Raji (cell line): ENCODE data around the gene APP.

Experiments used
- POLR2A ChIP-seq: IDR thresholded peaks from 2 replicates; pipeline ENCODE4 v1.6.1; 2011; ENCODE audit warnings: low read depth, low read length, control low read depth; ENCODE audit not compliant: insufficient read depth

APP gene

GRCh38 chr21:26170471-26171257 lies at the start of gene APP:
Gene APP, minus strand, starts transcription at chr21:26170770. Its CDS starts 150 bp downstream, at chr21:26170620.
- no peak for TF ChIP-seq POLR2A

GRCh38 chr21:26212220-26212619 lies 41.6 kb upstream of the APP start:
- no peak for TF ChIP-seq POLR2A

- TF ChIP-seq POLR2A: no peak
Observed at GRCh38 chr21:26210614-26211013, 40.0 kb upstream of the APP start.

GRCh38 chr21:26207021-26207420 lies 36.5 kb upstream of the APP start:
- no peak for TF ChIP-seq POLR2A

- TF ChIP-seq POLR2A: no peak
Observed at GRCh38 chr21:26199456-26199855, 28.9 kb upstream of the APP start.

- no peak for TF ChIP-seq POLR2A
Observed at GRCh38 chr21:26195708-26196107, 25.1 kb upstream of the APP start.

GRCh38 chr21:26194811-26195251 lies 24.3 kb upstream of the APP start:
- TF ChIP-seq POLR2A: no peak

GRCh38 chr21:26194326-26194725 lies 23.8 kb upstream of the APP start:
- TF ChIP-seq POLR2A: no peak

- TF ChIP-seq POLR2A: no peak
Observed at GRCh38 chr21:26191609-26192008, 21.0 kb upstream of the APP start.

GRCh38 chr21:26188422-26188821 lies 17.9 kb upstream of the APP start:
- no peak for TF ChIP-seq POLR2A

- TF ChIP-seq POLR2A: no peak
Observed at GRCh38 chr21:26185446-26185845, 14.9 kb upstream of the APP start.

GRCh38 chr21:26185021-26185420 lies 14.5 kb upstream of the APP start:
- no peak for TF ChIP-seq POLR2A

- no peak for TF ChIP-seq POLR2A
Observed at GRCh38 chr21:26179501-26179900, 8.9 kb upstream of the APP start.

- no peak for TF ChIP-seq POLR2A
Observed at GRCh38 chr21:26177746-26178426, 7.3 kb upstream of the APP start.

GRCh38 chr21:26177187-26177586 lies 6.6 kb upstream of the APP start:
- no peak for TF ChIP-seq POLR2A
